Neuronal stem cell (in vitro differentiated cells): ENCODE results near the gene SMAD5.
A peak's percentile ranks its signal among the peaks of the same experiment; 100 is the strongest.

Experiments
- DNase-seq: peaks from one replicate; pipeline ENCODE4 v3.0.0-alpha.2; 2013; ENCODE audit warnings: low spot score
- H2AFZ ChIP-seq: one replicate; pipeline ENCODE4 v1.6.1; 2013; ENCODE audit warnings: mild to moderate bottlenecking, low read length, inconsistent platforms
- H2AK5ac ChIP-seq: 2 replicates; pipeline ENCODE4 v1.6.1; 2013; ENCODE audit warnings: low read depth, mild to moderate bottlenecking, inconsistent platforms, low read length, moderate library complexity, mixed read lengths
- H2BK120ac ChIP-seq: 2 replicates; pipeline ENCODE4 v1.6.1; 2013; ENCODE audit warnings: low read depth, mild to moderate bottlenecking, inconsistent platforms, low read length, moderate library complexity, mixed read lengths
- H2BK12ac ChIP-seq: one replicate; pipeline ENCODE4 v1.6.1; 2013; ENCODE audit warnings: low read length, inconsistent platforms
- H2BK15ac ChIP-seq: 2 replicates; pipeline ENCODE4 v1.6.1; 2013; ENCODE audit warnings: mild to moderate bottlenecking, low read length, inconsistent platforms, mixed read lengths
- H2BK5ac ChIP-seq: one replicate; pipeline ENCODE4 v1.6.1; 2013; ENCODE audit warnings: inconsistent platforms, mild to moderate bottlenecking, low read length, moderate library complexity
- H3K14ac ChIP-seq: one replicate; pipeline ENCODE4 v1.6.1; 2013; ENCODE audit warnings: low read length, inconsistent platforms
- H3K18ac ChIP-seq: 2 replicates; pipeline ENCODE4 v1.6.1; 2013; ENCODE audit warnings: low read length, inconsistent platforms
- H3K23ac ChIP-seq: 2 replicates; pipeline ENCODE4 v1.6.1; 2013; ENCODE audit warnings: low read depth, mild to moderate bottlenecking, mixed read lengths, low read length, inconsistent platforms; ENCODE audit not compliant: poor library complexity
- H3K27ac ChIP-seq: replicated peaks from 3 replicates; pipeline ENCODE4 v1.5.1; 2013; ENCODE audit warnings: low read length, inconsistent platforms
- H3K27me3 ChIP-seq, 3 experiments: 2 replicates each; pipeline ENCODE4 v1.6.1; 2013; ENCODE audit warnings: low read length in 3 of 3, mild to moderate bottlenecking in 2 of 3, inconsistent platforms in 1 of 3, low read depth in 1 of 3, mixed read lengths in 1 of 3, moderate library complexity in 1 of 3; ENCODE audit not compliant: control insufficient read depth in 3 of 3, insufficient read depth in 3 of 3
- H3K36me3 ChIP-seq, 2 donors: replicated peaks in 1 of 2; 2 replicates each; pipeline ENCODE4 v1.6.1; 2013; ENCODE audit warnings: low read length in 2 of 2; ENCODE audit not compliant: control insufficient read depth in 2 of 2, insufficient read depth in 2 of 2
- H3K4ac ChIP-seq: 2 replicates; pipeline ENCODE4 v1.6.1; 2013; ENCODE audit warnings: inconsistent platforms, mild to moderate bottlenecking, low read length, moderate library complexity
- H3K4me1 ChIP-seq, 2 donors: 1 replicate in 1 of 2; 2 replicates in 1 of 2; pipeline ENCODE4 v1.6.1; 2013; ENCODE audit warnings: low read length in 2 of 2, low read depth in 1 of 2; ENCODE audit not compliant: control insufficient read depth in 2 of 2, insufficient read depth in 1 of 2
- H3K4me2 ChIP-seq: one replicate; pipeline ENCODE4 v1.6.1; 2013; ENCODE audit warnings: mild to moderate bottlenecking, low read length, inconsistent platforms; ENCODE audit not compliant: insufficient read depth, poor library complexity, severe bottlenecking
- H3K4me3 ChIP-seq, 2 donors: 2 replicates each; pipeline ENCODE4 v1.5.1; 2013; ENCODE audit warnings: low read length in 2 of 2, mild to moderate bottlenecking in 2 of 2, inconsistent platforms in 1 of 2, moderate library complexity in 1 of 2
- H3K79me1 ChIP-seq: one replicate; pipeline ENCODE4 v1.6.1; 2013; ENCODE audit warnings: low read depth, mild to moderate bottlenecking, inconsistent platforms, low read length, moderate library complexity
- H3K9ac ChIP-seq: one replicate; pipeline ENCODE4 v1.6.1; 2013; ENCODE audit warnings: mild to moderate bottlenecking, low read depth, low read length, inconsistent platforms; ENCODE audit not compliant: poor library complexity
- H3K9me3 ChIP-seq, 2 donors: replicated peaks in 1 of 2; 2 replicates each; pipeline versions ENCODE3 to v1.6.1; 2013; ENCODE audit warnings: low read length in 2 of 2, mild to moderate bottlenecking in 2 of 2, inconsistent platforms in 1 of 2, low read depth in 1 of 2, mixed read lengths in 1 of 2, moderate library complexity in 1 of 2; ENCODE audit not compliant: control insufficient read depth in 2 of 2, insufficient read depth in 1 of 2
- H4K8ac ChIP-seq: one replicate; pipeline ENCODE4 v1.6.1; 2013; ENCODE audit warnings: low read depth, mild to moderate bottlenecking, inconsistent platforms, low read length, moderate library complexity
- H4K91ac ChIP-seq: one replicate; pipeline ENCODE4 v1.6.1; 2013; ENCODE audit warnings: low read length, low read depth, mild to moderate bottlenecking, inconsistent platforms; ENCODE audit not compliant: poor library complexity
- WGBS, 2 donors: extraction: QIAGEN DNeasy Blood & Tissue Kit; methylation state at CpG; one replicate each; pipeline ENCODE4 v1.1.7; 2013; ENCODE audit warnings: missing lambda C conversion rate in 2 of 2, mixed read lengths in 1 of 2; ENCODE audit not compliant: insufficient read length in 2 of 2, insufficient replicate concordance in 1 of 2; ENCODE audit errors: extremely low coverage in 2 of 2; 5-methylcytosine and 5-hydroxymethylcytosine counted together

The SMAD5 gene

DNA sequence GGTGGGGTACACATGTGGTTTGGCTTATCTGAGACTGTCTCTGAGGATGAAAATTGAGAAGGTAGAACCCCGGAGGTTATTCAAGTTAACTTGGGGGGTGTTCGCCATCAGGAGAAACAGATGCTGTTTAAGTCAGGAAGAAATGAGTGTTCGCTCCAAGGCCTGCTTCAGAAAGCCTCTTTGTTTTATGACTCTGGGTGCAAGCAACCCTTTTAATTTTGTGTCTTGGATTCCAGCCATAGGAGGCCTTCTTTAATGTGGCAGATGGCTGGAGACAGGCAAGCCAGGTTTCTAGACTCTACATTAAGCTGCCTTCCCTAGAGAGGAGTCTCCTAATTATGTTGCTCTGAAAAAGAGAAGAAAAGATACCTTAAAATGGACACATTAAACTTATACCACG is 4.2 kb upstream of the SMAD5 start:
- H3K18ac ChIP-seq = no peak overlapping the region
- no peak overlapping the region for H2AK5ac ChIP-seq
- no peak overlapping the region for H2BK15ac ChIP-seq
- DNase-seq = no peak
- peaks cover 0 to 2% of the 10 kb centered on the region in 2 donors for H3K4me1 ChIP-seq
- H3K23ac ChIP-seq = no peak overlapping the region
- H3K4ac ChIP-seq = no peak overlapping the region
- no peaks in the 10 kb centered on the region for H3K79me1 ChIP-seq
- no peak overlapping the region for H4K8ac ChIP-seq
- H3K9me3 ChIP-seq = no peaks in the 10 kb centered on the region
- peaks cover 0 to 24% (median 0%) of the 10 kb centered on the region in 3 experiments for H3K27me3 ChIP-seq
- no peak overlapping the region for H3K14ac ChIP-seq
- no peaks in the 10 kb centered on the region for H3K36me3 ChIP-seq
- H3K27ac ChIP-seq = no peak overlapping the region
- no peak overlapping the region for H3K4me3 ChIP-seq
- no peak overlapping the region for H3K9ac ChIP-seq
- no CpG with 5 or more reads among the region's 4 CpGs for WGBS, 2 donors
- no peak overlapping the region for H2BK120ac ChIP-seq
- H2AFZ ChIP-seq = no peak overlapping the region
- H4K91ac ChIP-seq = no peak overlapping the region
- H3K4me2 ChIP-seq = no peak overlapping the region
- no peak overlapping the region for H2BK12ac ChIP-seq
- no peak overlapping the region for H2BK5ac ChIP-seq

GRCh38 chr5:136129445-136129844 is 3.2 kb upstream of the SMAD5 start:
- H2BK12ac ChIP-seq = no peak overlapping the region
- H3K4me3 ChIP-seq = no peak overlapping the region
- no peak for DNase-seq
- H2BK15ac ChIP-seq = no peak overlapping the region
- H2AK5ac ChIP-seq = no peak overlapping the region
- H2BK5ac ChIP-seq = no peak overlapping the region
- no peaks in the 10 kb centered on the region for H3K79me1 ChIP-seq
- no CpG with 5 or more reads among the region's 1 CpG for WGBS, 2 donors
- H2AFZ ChIP-seq = no peak overlapping the region
- H3K4ac ChIP-seq = no peak overlapping the region
- peaks cover 0 to 16% (median 0%) of the 10 kb centered on the region in 3 experiments for H3K27me3 ChIP-seq
- no peak overlapping the region for H2BK120ac ChIP-seq
- no peaks in the 10 kb centered on the region for H3K36me3 ChIP-seq
- no peak overlapping the region for H3K23ac ChIP-seq
- no peak overlapping the region for H3K18ac ChIP-seq
- no peak overlapping the region for H3K4me2 ChIP-seq
- H4K8ac ChIP-seq = no peak overlapping the region
- no peak overlapping the region for H3K27ac ChIP-seq
- H3K4me1 ChIP-seq = peaks cover 0 to 2% of the 10 kb centered on the region in 2 donors
- no peak overlapping the region for H3K9ac ChIP-seq
- H3K9me3 ChIP-seq = no peaks in the 10 kb centered on the region
- H4K91ac ChIP-seq = no peak overlapping the region
- H3K14ac ChIP-seq = no peak overlapping the region

GRCh38 chr5:136130581-136130980 is 2.1 kb upstream of the SMAD5 start:
- Histone ChIP-seq H3K27ac (no peak overlapping the region), H4K8ac (no peak overlapping the region), H2BK120ac (no peak overlapping the region), H3K23ac (no peak overlapping the region), H3K79me1 (no peaks in the 10 kb centered on the region), H3K36me3 (peaks cover 0 to 7% of the 10 kb centered on the region in 2 donors), H2BK5ac (no peak overlapping the region), H3K27me3 (peaks cover 0 to 11% (median 0%) of the 10 kb centered on the region in 3 experiments), H2AK5ac (no peak overlapping the region), H2BK12ac (no peak overlapping the region), H3K14ac (no peak overlapping the region), H2BK15ac (no peak overlapping the region), H3K4ac (no peak overlapping the region), H4K91ac (no peak overlapping the region), H3K4me1 (peaks cover 2 to 5% of the 10 kb centered on the region in 2 donors), H3K9ac (no peak overlapping the region), H3K18ac (no peak overlapping the region), H2AFZ (no peak overlapping the region), H3K4me2 (no peak overlapping the region), H3K4me3 (no peak overlapping the region), H3K9me3 (no peaks in the 10 kb centered on the region)
- no peak for DNase-seq
- no CpG with 5 or more reads among the region's 2 CpGs for WGBS, 2 donors

GRCh38 chr5:136132087-136132486 is 558 bp upstream of the SMAD5 start:
- Histone ChIP-seq H2AK5ac (peak overlapping the region; percentile 82), H2BK15ac (no peak overlapping the region), H3K4me2 (no peak overlapping the region), H2BK120ac (no peak overlapping the region), H3K9me3 (peaks cover 0 to 3% of the 10 kb centered on the region in 2 donors), H4K8ac (no peak overlapping the region), H3K18ac (peak overlapping the region; percentile 81), H3K79me1 (no peaks in the 10 kb centered on the region), H2AFZ (peak overlapping the region; percentile 88), H3K4me3 (peak overlapping the region in 1 of 2 donors; percentile 93), H4K91ac (no peak overlapping the region), H3K9ac (no peak overlapping the region), H3K4me1 (peaks cover 2 to 5% of the 10 kb centered on the region in 2 donors), H3K23ac (no peak overlapping the region), H3K4ac (no peak overlapping the region), H3K36me3 (peaks cover 0 to 14% of the 10 kb centered on the region in 2 donors), H2BK12ac (no peak overlapping the region), H2BK5ac (no peak overlapping the region), H3K14ac (no peak overlapping the region), H3K27ac (no peak overlapping the region), H3K27me3 (peaks cover 0 to 6% (median 0%) of the 10 kb centered on the region in 3 experiments)
- WGBS, 2 donors = no CpG with 5 or more reads among the region's 6 CpGs
- peak; percentile 8 for DNase-seq
